ENCODE data around the gene CHGA.

The CHGA gene

DNA sequence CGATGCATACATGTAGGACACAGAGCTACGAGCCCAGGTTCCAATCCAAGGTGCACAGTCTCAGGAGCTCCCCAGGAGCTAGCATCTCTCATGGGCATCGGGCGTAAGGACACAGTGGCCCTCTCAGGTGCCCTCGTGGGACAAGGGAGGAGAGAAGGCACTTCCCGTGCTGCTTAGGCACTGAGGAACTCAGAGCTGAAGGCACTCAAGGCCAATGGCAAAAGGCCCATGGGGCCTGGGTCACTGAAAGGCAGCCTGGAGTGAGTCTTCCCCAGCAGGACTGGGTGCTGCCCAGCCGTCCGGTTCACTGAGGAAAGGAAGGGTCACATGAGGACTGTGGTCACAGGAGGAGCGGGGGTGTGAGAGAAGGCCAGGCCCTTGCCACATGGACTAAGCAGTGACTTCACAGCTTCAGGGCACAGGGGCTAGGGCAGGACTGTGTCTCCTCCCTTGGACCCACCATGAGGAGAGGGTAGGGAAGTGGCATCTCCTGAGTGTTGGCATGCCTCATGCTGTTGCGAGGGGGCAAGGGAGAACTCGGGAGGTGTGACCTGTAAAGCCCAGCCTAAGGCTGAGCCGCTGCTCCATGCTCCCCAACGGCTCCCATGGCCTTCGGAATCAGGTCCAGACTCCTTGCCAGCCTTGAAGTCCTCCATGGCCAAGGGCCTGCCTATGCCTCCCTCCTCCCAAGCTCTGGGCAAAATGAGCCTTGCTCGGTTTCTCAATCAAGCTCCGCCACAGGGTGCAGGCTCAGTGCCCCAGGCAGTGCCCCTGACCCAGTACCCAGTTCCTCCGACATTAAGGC lies 51.8 kb downstream of the CHGA start:
- no peak for TF ChIP-seq CTCF (IDR thresholded peaks at IDR 0.05)

GRCh38 chr14:92976268-92976667 lies 53.3 kb downstream of the CHGA start:
- no peak for TF ChIP-seq CTCF (IDR thresholded peaks at IDR 0.05)

GRCh38 chr14:92978229-92979021 lies 55.5 kb downstream of the CHGA start:
- TF ChIP-seq CTCF (IDR thresholded peaks at IDR 0.05), result no peak

DNA sequence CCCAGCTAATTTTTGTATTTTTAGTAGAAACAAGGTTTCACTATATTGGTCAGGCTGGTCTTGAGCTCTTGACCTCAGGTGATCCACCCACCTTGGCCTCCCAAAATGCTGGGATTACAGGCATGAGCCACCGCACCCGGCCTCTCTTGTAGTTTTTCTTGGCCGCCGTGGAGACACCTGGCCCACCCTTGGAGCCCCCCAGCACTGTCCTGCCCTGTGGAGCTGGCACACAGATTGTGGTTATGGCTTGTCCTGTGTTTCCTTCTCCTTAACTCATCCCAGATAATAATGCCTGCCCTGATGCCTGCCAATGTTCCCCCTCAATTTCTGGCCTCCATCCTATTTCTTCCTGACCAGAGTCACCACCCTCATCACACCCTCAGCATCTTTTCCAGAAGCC lies 57.9 kb downstream of the CHGA start:
- no peak for TF ChIP-seq CTCF (IDR thresholded peaks at IDR 0.05)

- no peak for TF ChIP-seq CTCF (IDR thresholded peaks at IDR 0.05)
Observed at GRCh38 chr14:92981726-92982125, 58.8 kb downstream of the CHGA start.

- no peak for TF ChIP-seq CTCF (IDR thresholded peaks at IDR 0.05)
Observed at GRCh38 chr14:92982956-92983355, 60.0 kb downstream of the CHGA start.

DNA sequence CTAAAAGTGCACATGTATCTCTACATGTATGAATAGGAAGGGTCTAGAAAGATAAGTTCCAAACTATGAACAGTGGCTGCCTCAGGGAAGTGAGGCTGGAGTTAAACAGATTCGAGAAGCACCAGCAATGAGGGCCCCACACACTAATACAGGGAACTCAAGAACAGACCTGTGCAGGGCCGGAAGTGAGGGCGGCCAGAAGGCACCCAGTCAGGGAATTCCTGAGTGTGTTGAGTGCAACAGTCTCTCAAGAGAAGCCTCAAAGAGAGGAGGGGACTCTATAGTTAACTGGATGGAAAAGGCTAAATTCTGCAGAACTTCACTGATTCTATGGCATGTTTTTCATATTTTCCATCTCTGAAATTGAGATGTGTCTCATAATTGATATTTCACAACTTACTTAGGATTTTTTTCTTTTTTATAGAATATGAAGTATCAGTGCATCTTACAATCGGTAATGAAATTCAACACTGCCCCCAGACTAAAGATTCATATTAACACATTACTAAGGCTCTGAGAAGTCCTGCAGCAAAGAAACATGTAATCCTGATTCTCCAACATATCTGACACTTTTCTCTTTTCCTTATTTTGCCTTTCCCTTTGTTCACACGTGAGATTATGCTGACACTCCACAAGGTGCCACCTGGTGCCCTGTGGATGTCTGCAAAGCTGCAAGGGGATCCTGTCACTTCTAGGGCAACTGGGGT lies 61.3 kb downstream of the CHGA start:
- no peak for TF ChIP-seq CTCF (IDR thresholded peaks at IDR 0.05)
